ENCODE data around the gene C19orf67. TPM values are rescaled to one million over a fixed set of nuclear protein-coding genes. Genes with fewer than 3 reads are reported as not detected.
"Not testable (repeated sequence)": the region's sequence is repeated elsewhere in the genome, so short reads cannot be mapped to it uniquely, and the experiment has no call there.

Gene C19orf67
- total RNA-seq, 4 donors from 2014 or later = not detected

DNA sequence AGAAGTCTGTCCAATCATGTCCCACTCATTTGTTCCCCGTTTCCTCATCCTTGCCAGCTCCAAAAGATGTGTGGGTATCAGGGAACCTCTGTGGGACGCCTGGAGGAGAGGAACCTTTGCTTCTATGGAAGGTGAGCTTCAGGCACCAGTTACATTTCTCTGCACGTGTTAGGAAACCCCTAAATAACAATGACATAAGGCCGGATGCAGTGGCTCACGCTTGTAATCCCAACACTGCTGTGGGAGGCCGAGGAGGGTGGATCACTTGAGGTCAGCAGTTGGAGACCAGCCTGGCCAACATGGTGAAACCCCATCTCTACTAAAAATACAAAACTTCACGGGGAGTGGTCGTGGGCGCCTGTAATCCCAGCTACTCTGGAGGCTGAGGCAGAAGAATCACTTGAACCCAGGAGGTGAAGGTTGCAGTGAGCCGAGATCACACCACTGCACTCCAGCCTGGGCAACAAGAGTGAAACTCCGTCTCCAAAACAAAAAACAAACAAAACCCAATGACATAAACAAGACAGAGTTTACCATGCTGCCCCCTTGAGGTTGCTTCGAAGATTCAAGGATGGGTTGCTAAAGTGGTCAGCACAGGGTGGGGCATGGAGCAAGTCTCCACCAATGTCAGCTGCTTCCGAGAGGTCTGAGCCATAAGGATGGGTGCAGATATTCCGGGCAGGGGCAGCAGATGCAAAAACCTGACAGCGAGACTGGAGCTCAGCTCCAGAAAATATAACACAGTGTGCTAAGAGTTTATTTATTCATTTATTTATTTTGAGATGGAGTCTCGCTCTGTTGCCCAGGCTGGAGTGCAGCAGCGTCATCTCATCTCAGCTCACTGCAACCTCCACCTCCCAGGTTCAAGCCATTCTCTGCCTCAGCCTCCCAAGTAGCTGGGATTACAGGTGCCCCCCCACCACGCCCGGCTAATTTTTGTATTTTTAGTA, 42.6 kb downstream of the C19orf67 start:
- peak overlapping the region; percentile 68 to 76 (median 72) for H3K27ac ChIP-seq
- in situ Hi-C loops (cut with MboI; ENCODE audit: low sequenced_read_pairs in 4 of 4) = loop anchor here in 3 of 4 donors (10.0 kb wide), 2 partner anchors 158 to 168 kb away; partner anchors contain the start of gene NANOS3 (in 1 of the 3)
- not testable (repeated sequence) for H3K27me3 ChIP-seq, H3K36me3 ChIP-seq, H3K9me3 ChIP-seq, H3K4me1 ChIP-seq
- peak overlapping the region in 3 of 4 donors; percentile 17 to 34 (median 30) for H3K4me3 ChIP-seq
- intact Hi-C loops (cut with DNase I; ENCODE audit: low total_unique reads) = loop anchor here (1.0 kb wide), 1 partner anchor 163 kb away; no protein-coding TSS in a partner anchor
- peak; percentile 26 to 67 for DNase-seq
- peak; percentile 96 to 99 for ATAC-seq
- TF ChIP-seq, protein P1, sequence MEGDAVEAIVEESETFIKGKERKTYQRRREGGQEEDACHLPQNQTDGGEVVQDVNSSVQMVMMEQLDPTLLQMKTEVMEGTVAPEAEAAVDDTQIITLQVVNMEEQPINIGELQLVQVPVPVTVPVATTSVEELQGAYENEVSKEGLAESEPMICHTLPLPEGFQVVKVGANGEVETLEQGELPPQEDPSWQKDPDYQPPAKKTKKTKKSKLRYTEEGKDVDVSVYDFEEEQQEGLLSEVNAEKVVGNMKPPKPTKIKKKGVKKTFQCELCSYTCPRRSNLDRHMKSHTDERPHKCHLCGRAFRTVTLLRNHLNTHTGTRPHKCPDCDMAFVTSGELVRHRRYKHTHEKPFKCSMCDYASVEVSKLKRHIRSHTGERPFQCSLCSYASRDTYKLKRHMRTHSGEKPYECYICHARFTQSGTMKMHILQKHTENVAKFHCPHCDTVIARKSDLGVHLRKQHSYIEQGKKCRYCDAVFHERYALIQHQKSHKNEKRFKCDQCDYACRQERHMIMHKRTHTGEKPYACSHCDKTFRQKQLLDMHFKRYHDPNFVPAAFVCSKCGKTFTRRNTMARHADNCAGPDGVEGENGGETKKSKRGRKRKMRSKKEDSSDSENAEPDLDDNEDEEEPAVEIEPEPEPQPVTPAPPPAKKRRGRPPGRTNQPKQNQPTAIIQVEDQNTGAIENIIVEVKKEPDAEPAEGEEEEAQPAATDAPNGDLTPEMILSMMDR (IDR thresholded peaks at IDR 0.05 in 4 of 5, conservative IDR thresholded peaks at IDR 0.05 in 1 of 5) = peak; percentile 40 to 70 (median 63)

DNA sequence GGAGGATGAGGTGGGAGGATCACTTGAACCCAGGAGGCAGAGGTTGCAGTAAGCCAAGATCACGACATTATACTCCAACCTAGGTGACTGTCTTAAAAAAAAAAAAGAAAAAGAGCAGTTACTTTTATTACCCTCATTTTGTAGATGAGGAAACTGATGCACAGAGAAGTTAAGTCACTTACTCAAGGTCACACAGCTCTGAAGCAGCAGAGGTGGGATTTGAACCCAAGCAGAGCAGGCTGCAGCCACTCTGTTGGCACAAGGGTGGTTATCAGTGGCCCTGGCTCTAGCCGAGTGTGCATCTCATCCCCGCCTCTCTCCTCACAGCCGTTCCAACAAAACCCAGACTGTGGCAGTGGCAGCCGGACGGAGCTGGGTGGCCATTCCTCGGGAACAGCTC, 46.4 kb downstream of the C19orf67 start:
- in situ Hi-C loops (cut with MboI; ENCODE audit: low sequenced_read_pairs in 4 of 4) (no loop called here), intact Hi-C loops (cut with DNase I; ENCODE audit: low total_unique reads) (no loop called here)
- no peak for DNase-seq
- peaks cover 6 to 7% of the 10 kb centered on the region in 2 donors for H3K4me1 ChIP-seq
- no peak for ATAC-seq
- no peaks in the 10 kb centered on the region for H3K9me3 ChIP-seq
- no peak overlapping the region for H3K4me3 ChIP-seq
- no peaks in the 10 kb centered on the region for H3K36me3 ChIP-seq
- no peak for TF ChIP-seq POLR2A (IDR thresholded peaks at IDR 0.05)
- TF ChIP-seq, protein P1 (IDR thresholded peaks at IDR 0.05 in 4 of 5, conservative IDR thresholded peaks at IDR 0.05 in 1 of 5) = no peak
- no peaks in the 10 kb centered on the region for H3K27me3 ChIP-seq
- H3K27ac ChIP-seq = no peak overlapping the region

DNA sequence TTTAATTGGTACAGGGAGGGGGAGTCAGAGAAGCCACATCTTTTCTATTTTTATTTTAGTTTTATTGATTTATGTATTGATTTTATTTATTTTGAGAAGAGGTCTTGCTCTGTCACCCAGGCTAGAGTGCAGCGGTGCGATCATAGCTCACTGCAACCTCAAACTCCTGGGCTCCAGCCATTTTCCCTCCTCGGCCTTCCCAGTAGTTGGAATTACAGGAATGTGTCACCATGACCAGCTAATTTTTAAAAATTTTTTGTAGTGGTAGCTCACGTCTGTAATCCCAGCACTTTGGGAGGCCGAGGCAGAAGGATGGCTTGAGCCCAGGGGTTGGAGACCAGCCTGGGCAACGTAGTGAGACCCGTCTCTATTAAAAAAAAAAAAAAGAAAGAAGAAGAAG, 49.9 kb downstream of the C19orf67 start:
- Histone ChIP-seq H3K4me1 (peaks cover 0 to 5% of the 10 kb centered on the region in 2 donors), H3K27me3 (no peaks in the 10 kb centered on the region), H3K4me3 (no peak overlapping the region), H3K9me3 (no peaks in the 10 kb centered on the region), H3K27ac (peak overlapping the region in 3 of 4 donors; percentile 57 to 67 (median 59)), H3K36me3 (no peaks in the 10 kb centered on the region)
- ATAC-seq (no peak), DNase-seq (no peak)
- TF ChIP-seq, protein P1 (IDR thresholded peaks at IDR 0.05 in 4 of 5, conservative IDR thresholded peaks at IDR 0.05 in 1 of 5) = no peak
- no peak for TF ChIP-seq POLR2A (IDR thresholded peaks at IDR 0.05)
- intact Hi-C loops (cut with DNase I; ENCODE audit: low total_unique reads) = no loop called here
- in situ Hi-C loops (cut with MboI; ENCODE audit: low sequenced_read_pairs in 4 of 4) = no loop called here

DNA sequence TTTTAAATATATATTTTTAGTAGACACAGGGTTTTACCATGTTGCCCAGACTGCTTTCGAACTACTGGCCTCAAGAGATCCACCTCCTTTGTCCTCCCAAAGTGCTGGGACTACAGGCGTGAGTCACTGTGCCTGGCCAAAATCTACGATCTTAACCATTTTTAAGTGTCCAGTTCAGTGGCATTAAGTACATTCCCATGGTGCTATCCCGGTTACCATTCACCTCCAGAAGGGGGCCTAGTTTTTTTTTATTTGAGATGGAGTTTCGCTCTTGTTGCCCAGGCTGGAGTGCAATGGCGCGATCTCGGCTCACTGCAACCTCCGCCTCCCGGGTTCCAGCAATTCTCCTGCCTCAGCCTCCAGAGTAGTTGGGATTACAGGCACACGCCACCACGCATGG, 50.4 kb downstream of the C19orf67 start:
- H3K9me3 ChIP-seq; H3K4me3 ChIP-seq; H3K36me3 ChIP-seq; DNase-seq; H3K4me1 ChIP-seq; H3K27me3 ChIP-seq; ATAC-seq; in situ Hi-C loops (cut with MboI; ENCODE audit: low sequenced_read_pairs in 4 of 4); intact Hi-C loops (cut with DNase I; ENCODE audit: low total_unique reads): not testable (repeated sequence)
- H3K27ac ChIP-seq = peak overlapping the region in 3 of 4 donors; percentile 57 to 67 (median 59)

DNA sequence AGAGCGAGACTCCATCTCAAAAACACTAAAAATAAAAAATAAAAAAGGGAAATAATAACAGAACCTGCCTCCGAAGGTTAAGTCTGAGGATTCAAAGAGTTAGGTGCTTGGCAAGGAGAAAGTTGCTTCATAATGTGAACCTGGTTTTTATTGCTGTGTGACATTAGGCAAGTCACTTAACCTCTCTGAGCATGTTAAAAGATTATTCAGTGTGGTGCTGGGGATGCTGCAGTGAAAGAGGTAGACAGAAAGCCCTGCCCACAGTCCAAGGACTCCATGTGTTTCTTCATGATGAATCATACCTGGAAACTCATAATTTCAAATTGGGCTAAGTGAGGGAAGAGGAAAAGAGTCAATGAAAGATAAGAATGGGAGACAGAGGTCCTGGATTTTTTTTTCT, 51.6 kb downstream of the C19orf67 start:
- Histone ChIP-seq H3K27me3 (no peaks in the 10 kb centered on the region), H3K9me3 (no peaks in the 10 kb centered on the region), H3K36me3 (no peaks in the 10 kb centered on the region), H3K4me3 (no peak overlapping the region), H3K4me1 (peaks cover 0 to 5% of the 10 kb centered on the region in 2 donors), H3K27ac (peak overlapping the region in 1 of 4 donors; percentile 8)
- intact Hi-C loops (cut with DNase I; ENCODE audit: low total_unique reads) = no loop called here
- no peak for DNase-seq
- in situ Hi-C loops (cut with MboI; ENCODE audit: low sequenced_read_pairs in 4 of 4) = no loop called here
- no peak for ATAC-seq
- no peak for TF ChIP-seq POLR2A (IDR thresholded peaks at IDR 0.05)
- TF ChIP-seq, protein P1 (IDR thresholded peaks at IDR 0.05 in 4 of 5, conservative IDR thresholded peaks at IDR 0.05 in 1 of 5) = no peak
